Spleen (tissue), 11 donors: ENCODE measurements around the gene ACMSD. TPM values are rescaled to one million over a fixed set of nuclear protein-coding genes. Genes with fewer than 3 reads are reported as not detected.
"Not testable (repeated sequence)": the region's sequence is repeated elsewhere in the genome, so short reads cannot be mapped to it uniquely, and the experiment has no call there.

ENCODE experiments used
- DNase-seq: peaks from one replicate; pipeline ENCODE4 v3.0.0-alpha.2; 2020
- H3K27ac ChIP-seq, 8 donors: fragments of 200-600 bp; sonication (generic) in 7 of 8; 1 replicate in 4 of 8; 2 replicates in 4 of 8; pipeline versions ENCODE4 v1.5.0 to v1.8.0; 2016 to 2021; ENCODE audit warnings: inconsistent platforms in 4 of 8, mild to moderate bottlenecking in 4 of 8, moderate library complexity in 1 of 8
- H3K27me3 ChIP-seq, 7 donors: fragments of 200-600 bp; sonication (generic) in 6 of 7; replicated peaks in 1 of 7; 1 replicate in 4 of 7; 2 replicates in 3 of 7; pipeline versions ENCODE4 v1.5.0 to v1.8.0; 2016 to 2021; ENCODE audit warnings: inconsistent platforms in 3 of 7, mild to moderate bottlenecking in 1 of 7
- H3K36me3 ChIP-seq, 6 donors: fragments of 200-600 bp; sonication (generic) in 5 of 6; 1 replicate in 4 of 6; 2 replicates in 2 of 6; pipeline versions ENCODE4 v1.5.0 to v1.8.0; 2016 to 2021; ENCODE audit warnings: inconsistent platforms in 2 of 6
- H3K4me1 ChIP-seq, 6 donors: fragments of 200-600 bp; sonication (generic) in 5 of 6; 1 replicate in 3 of 6; 2 replicates in 3 of 6; pipeline versions ENCODE4 v1.5.0 to v1.8.0; 2016 to 2021; ENCODE audit warnings: inconsistent platforms in 3 of 6
- H3K4me3 ChIP-seq, 8 donors: fragments of 200-600 bp; sonication (generic) in 7 of 8; 1 replicate in 4 of 8; 2 replicates in 4 of 8; pipeline versions ENCODE4 v1.5.0 to v1.8.0; 2016 to 2021; ENCODE audit warnings: inconsistent platforms in 4 of 8, mild to moderate bottlenecking in 4 of 8, moderate library complexity in 2 of 8
- H3K9me3 ChIP-seq, 8 donors: fragments of 200-600 bp; sonication (generic) in 7 of 8; 1 replicate in 4 of 8; 2 replicates in 4 of 8; pipeline versions ENCODE4 v1.5.0 to v1.8.0; 2016 to 2021; ENCODE audit warnings: inconsistent platforms in 4 of 8
- POLR2A ChIP-seq, 3 donors: fragments of 450-650 bp; IDR thresholded peaks; one replicate each; pipeline ENCODE4 v1.5.1; 2017; ENCODE audit warnings: antibody characterized with exemption in 3 of 3, mild to moderate bottlenecking in 1 of 3
- POLR2AphosphoS5 ChIP-seq, 3 donors: sonication (generic); formaldehyde crosslinking; IDR thresholded peaks; one replicate each; pipeline ENCODE4 v1.5.1; 2017; ENCODE audit warnings: antibody characterized with exemption in 3 of 3
- WGBS, 5 donors: extraction: QIAGEN DNeasy Blood & Tissue Kit in 3 of 5; methylation state at CpG; one replicate each; pipeline versions ENCODE4 v1.1.5 to v1.1.7; 2013 to 2018; 5-methylcytosine and 5-hydroxymethylcytosine counted together
- intact Hi-C: fragments of 100-400 bp; cut with DNase I; formaldehyde crosslinking; loops from one replicate; pipeline ENCODE4 v1.15.0; 2023; ENCODE audit warnings: low total_unique reads
- polyA plus RNA-seq, 3 donors: library from polyadenylated mRNA; stranded (reverse); fragments of 200-250 nt; gene quantifications; one replicate each; pipeline ENCODE4 v1.2.1, GENCODE V29; 2013
- total RNA-seq, 7 donors: library from RNA; depleted of rRNA in 3 of 7; stranded (reverse); fragments of >200 nt in 3 of 7; fragmentation: NEBNext Ultra II Directional in 4 of 7; extraction: Animal tissue kit (Norgen Biotek cat#: 25700) in 4 of 7; gene quantifications; one replicate each; pipeline versions ENCODE4 v1.1.0 to v1.2.1, GENCODE V29; 2016 to 2021
- TF ChIP-seq, protein P1 (sequence below), 11 experiments: fragments of 200-600 bp in 7 of 11; fragments of 450-650 bp in 4 of 11; sonication (generic) in 4 of 11; IDR thresholded peaks in 8 of 11; conservative IDR thresholded peaks in 3 of 11; 1 replicate in 7 of 11; 2 replicates in 4 of 11; pipeline versions ENCODE4 v1.4.0 to v1.8.0; 2016 to 2021; ENCODE audit warnings: antibody characterized with exemption in 11 of 11, inconsistent platforms in 4 of 11, mild to moderate bottlenecking in 1 of 11
- donor health status: healthy with polysubstance abuse.
- donor health status: DM: no; HTN: no; CAD: no; lungs with moderate emphysema.
- donor health status: DM: no; HTN: no; CAD: no.
- donor health status: Bipolar disorder and iron deficiency.
- donor health status: healthy.
- donor health status: DM: no; HTN: no; CAD: no.
- donor health status: DM: yes; HTN: yes; CAD: no.

Gene ACMSD
- total and polyA plus RNA-seq, 10 donors = not detected

DNA sequence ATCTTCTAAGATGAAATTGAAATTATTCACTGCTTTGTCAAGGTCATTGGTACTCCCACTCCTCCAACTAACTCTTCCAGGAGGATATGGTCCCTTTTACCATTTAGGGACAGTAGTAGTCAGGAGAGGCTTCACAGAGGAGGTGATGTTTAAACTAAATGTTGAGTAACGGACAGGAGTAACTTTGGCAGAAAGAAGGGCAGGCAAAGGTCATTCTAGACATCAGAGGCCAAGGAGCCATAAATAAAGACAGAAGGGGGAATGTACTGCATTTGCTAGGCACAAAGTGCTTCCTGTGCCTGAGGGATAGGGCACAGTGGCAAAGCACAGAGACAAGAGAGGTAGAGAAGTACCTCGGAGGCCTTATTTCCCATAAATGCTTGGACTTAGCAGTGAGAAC, 14.6 kb upstream of the ACMSD start:
- Histone ChIP-seq H3K4me3 (no peak overlapping the region), H3K4me1 (no peaks in the 10 kb centered on the region), H3K36me3 (no peaks in the 10 kb centered on the region), H3K27ac (no peak overlapping the region), H3K9me3 (no peaks in the 10 kb centered on the region), H3K27me3 (no peaks in the 10 kb centered on the region)
- WGBS, 5 donors = 63 to 89% (median 85%) methylated on average over 2 of the region's 2 CpGs
- no peak for DNase-seq
- TF ChIP-seq POLR2A (IDR thresholded peaks at IDR 0.05) = no peak
- TF ChIP-seq, protein P1, sequence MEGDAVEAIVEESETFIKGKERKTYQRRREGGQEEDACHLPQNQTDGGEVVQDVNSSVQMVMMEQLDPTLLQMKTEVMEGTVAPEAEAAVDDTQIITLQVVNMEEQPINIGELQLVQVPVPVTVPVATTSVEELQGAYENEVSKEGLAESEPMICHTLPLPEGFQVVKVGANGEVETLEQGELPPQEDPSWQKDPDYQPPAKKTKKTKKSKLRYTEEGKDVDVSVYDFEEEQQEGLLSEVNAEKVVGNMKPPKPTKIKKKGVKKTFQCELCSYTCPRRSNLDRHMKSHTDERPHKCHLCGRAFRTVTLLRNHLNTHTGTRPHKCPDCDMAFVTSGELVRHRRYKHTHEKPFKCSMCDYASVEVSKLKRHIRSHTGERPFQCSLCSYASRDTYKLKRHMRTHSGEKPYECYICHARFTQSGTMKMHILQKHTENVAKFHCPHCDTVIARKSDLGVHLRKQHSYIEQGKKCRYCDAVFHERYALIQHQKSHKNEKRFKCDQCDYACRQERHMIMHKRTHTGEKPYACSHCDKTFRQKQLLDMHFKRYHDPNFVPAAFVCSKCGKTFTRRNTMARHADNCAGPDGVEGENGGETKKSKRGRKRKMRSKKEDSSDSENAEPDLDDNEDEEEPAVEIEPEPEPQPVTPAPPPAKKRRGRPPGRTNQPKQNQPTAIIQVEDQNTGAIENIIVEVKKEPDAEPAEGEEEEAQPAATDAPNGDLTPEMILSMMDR (IDR thresholded peaks at IDR 0.05 in 8 of 11, conservative IDR thresholded peaks at IDR 0.05 in 3 of 11) = no peak
- TF ChIP-seq POLR2AphosphoS5 (IDR thresholded peaks at IDR 0.05) = no peak
- intact Hi-C loops = no loop called here

DNA sequence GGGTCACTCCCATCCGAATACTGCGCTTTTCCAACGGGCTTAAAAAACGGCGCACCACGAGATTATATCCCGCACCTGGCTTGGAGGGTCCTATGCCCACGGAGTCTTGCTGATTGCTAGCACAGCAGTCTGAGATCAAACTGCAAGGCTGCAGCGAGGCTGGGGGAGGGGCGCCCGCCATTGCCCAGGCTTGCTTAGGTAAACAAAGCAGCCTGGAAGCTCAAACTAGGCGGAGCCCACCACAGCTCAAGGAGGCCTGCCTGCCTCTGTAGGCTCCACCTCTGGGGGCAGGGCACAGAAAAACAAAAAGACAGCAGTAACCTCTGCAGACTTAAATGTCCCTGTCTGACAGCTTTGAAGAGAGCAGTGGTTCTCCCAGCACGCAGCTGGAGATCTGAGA, 12.7 kb upstream of the ACMSD start:
- H3K27ac ChIP-seq, DNase-seq, H3K4me3 ChIP-seq, H3K4me1 ChIP-seq, intact Hi-C loops, H3K27me3 ChIP-seq, H3K9me3 ChIP-seq, H3K36me3 ChIP-seq: not testable (repeated sequence)
- WGBS, 5 donors = 84 to 94% (median 87%) methylated on average over 10 to 13 of the region's 13 CpGs

DNA sequence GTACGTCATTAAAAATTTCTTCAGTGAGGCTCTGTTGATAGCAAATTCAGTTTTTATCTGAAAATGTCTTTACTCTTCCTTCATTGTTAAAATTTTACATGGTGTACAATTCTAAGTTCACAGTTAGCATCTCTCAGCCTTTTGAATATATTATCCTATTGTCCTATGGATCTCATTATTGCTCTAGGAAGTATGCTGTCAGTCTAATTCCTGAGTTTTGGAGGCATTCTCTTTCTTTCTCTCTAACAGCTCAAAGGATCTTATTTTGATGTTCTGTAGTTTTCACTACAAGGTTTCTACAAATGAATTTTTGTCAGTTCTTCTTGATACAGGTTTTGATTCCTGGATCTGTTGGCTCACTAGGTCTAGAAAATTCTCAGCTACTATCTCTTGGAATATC, 2.9 kb upstream of the ACMSD start:
- Histone ChIP-seq H3K27ac (no peak overlapping the region), H3K36me3 (no peaks in the 10 kb centered on the region), H3K9me3 (peaks cover 0 to 29% (median 20%) of the 10 kb centered on the region in 8 donors), H3K4me1 (no peaks in the 10 kb centered on the region), H3K27me3 (no peaks in the 10 kb centered on the region), H3K4me3 (no peak overlapping the region)
- TF ChIP-seq, protein P1 (IDR thresholded peaks at IDR 0.05 in 8 of 11, conservative IDR thresholded peaks at IDR 0.05 in 3 of 11) = no peak
- no peak for TF ChIP-seq POLR2A (IDR thresholded peaks at IDR 0.05)
- no peak for TF ChIP-seq POLR2AphosphoS5 (IDR thresholded peaks at IDR 0.05)
- DNase-seq = no peak
- 97 to 100% (median 98%) methylated on average over 1 of the region's 1 CpG for WGBS, 5 donors
- intact Hi-C loops = no loop called here

DNA sequence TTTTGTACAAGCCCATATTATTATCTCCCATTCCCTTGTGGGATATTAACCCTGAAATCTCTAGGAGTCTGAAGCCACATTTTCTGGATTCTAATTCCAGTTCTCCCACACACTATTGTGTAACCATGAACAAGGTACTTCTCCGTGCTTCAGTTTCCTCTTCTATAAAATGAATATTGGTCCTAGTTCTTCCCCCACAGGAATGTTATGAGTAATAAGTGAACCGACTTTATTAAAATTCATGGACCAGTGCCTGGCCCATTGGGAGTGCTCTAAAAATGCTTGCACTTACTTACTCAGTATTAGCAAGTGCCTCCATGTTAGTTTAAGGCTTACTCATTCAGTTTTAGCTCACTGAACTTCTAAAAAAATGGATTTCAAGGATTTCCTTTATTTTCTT, 1.4 kb upstream of the ACMSD start:
- DNase-seq = no peak
- intact Hi-C loops = no loop called here
- no peaks in the 10 kb centered on the region for H3K27me3 ChIP-seq
- TF ChIP-seq POLR2AphosphoS5 (IDR thresholded peaks at IDR 0.05) = no peak
- TF ChIP-seq, protein P1 (IDR thresholded peaks at IDR 0.05 in 8 of 11, conservative IDR thresholded peaks at IDR 0.05 in 3 of 11) = no peak
- H3K4me3 ChIP-seq = no peak overlapping the region
- H3K4me1 ChIP-seq = no peaks in the 10 kb centered on the region
- no peaks in the 10 kb centered on the region for H3K36me3 ChIP-seq
- WGBS, 5 donors = 63 to 85% (median 75%) methylated on average over 2 of the region's 2 CpGs
- H3K27ac ChIP-seq = no peak overlapping the region
- peaks cover 0 to 29% (median 20%) of the 10 kb centered on the region in 8 donors for H3K9me3 ChIP-seq

GRCh38 chr2:134839649-134840048, 1.2 kb downstream of the ACMSD start:
- no peak overlapping the region for H3K27ac ChIP-seq
- H3K4me3 ChIP-seq = no peak overlapping the region
- 85 to 93% (median 92%) methylated on average over 2 of the region's 2 CpGs for WGBS, 5 donors
- intact Hi-C loops = no loop called here
- no peaks in the 10 kb centered on the region for H3K27me3 ChIP-seq
- H3K9me3 ChIP-seq = peaks cover 0 to 25% (median 18%) of the 10 kb centered on the region in 8 donors
- no peak for TF ChIP-seq POLR2AphosphoS5 (IDR thresholded peaks at IDR 0.05)
- no peak for TF ChIP-seq POLR2A (IDR thresholded peaks at IDR 0.05)
- TF ChIP-seq, protein P1 (IDR thresholded peaks at IDR 0.05 in 8 of 11, conservative IDR thresholded peaks at IDR 0.05 in 3 of 11) = no peak
- H3K36me3 ChIP-seq = no peaks in the 10 kb centered on the region
- no peak for DNase-seq
- no peaks in the 10 kb centered on the region for H3K4me1 ChIP-seq
